Anterior cingulate cortex (tissue), 58 donors: Measurements from ENCODE around the gene CDKN1A.
"Not testable (repeated sequence)": the region's sequence is repeated elsewhere in the genome, so short reads cannot be mapped to it uniquely, and the experiment has no call there.

Experiments
- DNase-seq, 58 donors: peaks; one replicate each; lab custom pipeline; 2025; lab: John Stamatoyannopoulos, UW

CDKN1A gene

DNA sequence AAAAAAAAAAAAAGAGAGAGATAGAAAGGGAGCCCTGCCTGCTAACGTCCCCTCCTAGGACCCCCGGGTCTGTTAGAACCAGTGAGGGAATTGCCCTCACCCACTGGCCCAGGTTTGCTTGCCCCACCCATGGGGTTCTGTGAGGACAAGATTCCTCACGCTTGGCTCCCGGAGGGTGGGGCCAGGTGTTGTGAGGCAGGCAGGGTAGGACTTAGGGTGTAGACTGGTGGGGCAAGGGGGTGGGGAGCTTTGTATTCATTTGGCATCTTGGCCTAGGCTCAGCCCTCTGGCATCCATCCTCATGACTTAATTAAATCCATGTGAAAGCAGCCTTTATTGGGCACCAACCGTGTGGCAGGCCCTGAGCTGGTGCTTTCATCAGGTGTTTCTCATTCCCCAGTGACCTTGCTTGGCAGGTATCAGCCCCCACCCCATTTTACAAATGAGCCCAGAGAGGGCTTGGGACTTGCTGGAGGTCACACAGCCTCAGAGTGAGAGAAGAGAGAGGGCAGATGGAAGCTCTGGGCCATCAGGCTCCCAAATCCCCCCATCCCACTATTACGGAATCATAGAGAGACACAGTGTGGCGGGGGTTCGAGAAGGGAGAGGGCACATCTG lies 38.1 kb downstream of the CDKN1A start:
- DNase-seq: no peak

DNA sequence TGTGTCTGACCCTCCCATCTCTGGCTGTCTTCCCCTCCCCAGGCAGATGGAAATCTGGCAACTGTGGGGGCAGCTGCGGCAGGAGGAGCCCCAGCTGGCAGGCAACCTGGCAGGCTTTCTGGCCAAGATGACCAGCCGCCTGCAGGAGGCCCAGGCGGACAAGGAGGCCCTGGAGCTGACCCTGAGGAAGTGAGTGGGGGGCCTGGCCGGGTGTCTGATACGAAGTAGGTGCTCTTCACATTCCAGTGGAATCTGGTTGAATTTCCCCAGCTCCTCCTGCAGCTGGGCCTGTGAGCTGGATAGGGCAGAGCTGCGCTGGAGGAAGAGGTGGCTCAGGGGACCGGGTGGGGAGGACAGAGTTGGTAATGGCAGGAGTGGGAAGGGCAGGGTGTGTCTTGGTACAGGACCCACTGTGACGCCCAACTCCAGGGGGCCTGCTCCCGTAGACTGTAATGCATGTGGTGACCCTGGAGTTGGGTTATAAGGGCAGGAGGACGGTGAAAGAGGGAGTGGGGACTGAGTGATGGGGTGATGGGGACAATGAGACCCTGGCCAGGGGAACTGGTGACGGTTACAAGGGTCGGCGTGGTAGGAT lies 38.8 kb downstream of the CDKN1A start:
- no peak for DNase-seq

- no peak for DNase-seq
Measured at GRCh38 chr6:36717871-36718540, 39.5 kb downstream of the CDKN1A start.

DNA sequence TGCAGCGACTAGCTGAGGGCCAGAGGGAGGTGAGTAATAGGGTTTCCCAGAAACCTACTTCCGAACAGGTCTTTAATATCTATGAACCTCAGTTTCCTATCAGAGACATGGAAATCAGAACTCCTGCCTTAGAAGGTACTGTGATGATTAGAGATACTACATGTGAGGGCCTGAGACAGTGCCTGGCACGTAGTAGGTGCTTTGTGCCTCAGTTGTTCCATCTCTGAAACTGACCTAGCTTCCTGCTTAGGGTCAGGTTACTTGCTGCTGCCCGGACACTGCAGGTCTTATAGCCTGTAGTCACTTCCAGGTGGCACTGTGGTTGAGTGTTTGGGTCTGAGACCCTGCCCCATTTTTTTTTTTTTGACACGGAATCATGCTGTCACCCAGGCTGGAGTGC lies 40.0 kb downstream of the CDKN1A start:
- DNase-seq: no peak

GRCh38 chr6:36719126-36719525 lies 40.6 kb downstream of the CDKN1A start:
- DNase-seq: no peak

DNA sequence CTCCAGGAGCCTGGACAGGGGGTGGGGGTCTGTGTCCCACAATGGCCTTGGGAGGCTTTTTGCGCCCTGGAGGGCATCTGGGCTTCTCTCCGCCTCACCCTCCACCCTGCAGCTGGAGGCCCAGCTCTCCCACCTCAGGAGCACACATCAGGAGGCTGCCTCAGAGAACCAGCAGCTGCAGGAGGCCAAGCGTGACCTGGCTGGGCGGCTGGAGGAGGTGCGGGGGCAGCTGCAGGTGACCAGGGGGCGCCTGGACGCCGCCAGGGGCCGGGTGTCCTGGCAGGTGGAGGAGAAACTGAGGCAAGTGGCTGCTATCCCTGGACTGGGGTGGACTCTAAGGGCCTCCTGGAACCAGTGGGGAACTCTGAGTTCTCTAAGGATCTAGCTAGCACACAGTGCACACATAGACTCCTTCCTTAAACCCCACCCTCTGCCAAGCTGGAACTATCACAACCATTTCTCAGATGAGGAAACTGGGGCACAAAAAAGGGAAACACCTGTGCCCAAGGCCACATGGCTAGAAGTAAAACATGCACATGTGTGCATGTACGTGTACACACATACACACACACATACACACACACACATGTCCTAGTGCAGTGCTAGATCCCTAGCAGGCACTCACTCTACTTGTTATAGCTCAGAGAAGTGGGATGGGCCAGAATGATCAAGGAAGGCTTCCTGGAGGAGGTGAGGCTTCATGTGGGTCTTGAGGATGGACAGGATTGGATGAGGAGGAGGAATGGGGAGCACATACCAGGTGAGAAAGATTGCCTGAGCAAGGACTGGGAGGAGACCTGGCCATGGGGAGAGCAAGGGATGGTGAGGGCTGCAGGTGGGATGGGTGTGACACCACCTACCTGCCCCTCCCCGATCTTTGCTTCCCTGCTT lies 42.0 kb downstream of the CDKN1A start:
- no peak for DNase-seq

GRCh38 chr6:36721369-36722140 lies 43.0 kb downstream of the CDKN1A start:
- DNase-seq: no peak

GRCh38 chr6:36722365-36722764 lies 43.9 kb downstream of the CDKN1A start:
- no peak for DNase-seq

DNA sequence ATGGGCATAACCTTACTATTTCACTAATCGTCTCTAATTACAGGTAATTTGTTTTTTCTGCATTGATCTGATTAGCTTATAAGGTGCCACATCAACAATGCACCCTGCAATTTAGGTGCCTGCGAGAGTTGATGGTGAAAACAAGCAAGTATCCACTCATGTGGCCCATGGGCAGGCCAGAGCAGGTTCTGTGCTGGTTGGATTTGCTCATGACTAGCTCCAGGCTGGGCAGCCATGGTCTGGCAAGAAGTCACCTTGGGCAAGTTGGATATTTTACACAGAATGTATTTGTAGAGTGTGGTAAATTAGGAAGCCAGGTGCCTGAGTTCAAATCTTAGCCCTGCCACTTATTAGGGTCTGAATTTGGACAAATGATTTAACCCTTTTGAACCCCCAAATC lies 44.4 kb downstream of the CDKN1A start:
- no peak for DNase-seq

DNA sequence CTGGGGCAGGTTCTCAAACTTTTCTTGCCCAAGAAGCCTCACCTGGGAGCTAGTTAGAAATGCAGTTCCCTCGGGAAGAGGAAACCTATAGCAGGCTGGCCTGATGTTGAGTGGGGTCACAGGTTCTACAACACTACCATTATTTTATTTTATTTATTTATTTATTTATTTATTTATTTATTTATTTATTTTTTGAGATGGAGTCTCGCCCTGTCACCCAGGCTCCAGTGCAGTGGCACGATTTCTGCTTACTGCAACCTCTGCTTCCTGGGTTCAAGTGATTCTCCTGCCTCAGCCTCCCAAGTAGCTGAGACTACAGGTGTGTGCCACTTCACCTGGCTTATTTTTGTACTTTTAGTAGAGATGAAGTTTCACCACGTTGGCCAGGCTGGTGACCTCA lies 45.5 kb downstream of the CDKN1A start:
- not testable (repeated sequence) for DNase-seq

DNA sequence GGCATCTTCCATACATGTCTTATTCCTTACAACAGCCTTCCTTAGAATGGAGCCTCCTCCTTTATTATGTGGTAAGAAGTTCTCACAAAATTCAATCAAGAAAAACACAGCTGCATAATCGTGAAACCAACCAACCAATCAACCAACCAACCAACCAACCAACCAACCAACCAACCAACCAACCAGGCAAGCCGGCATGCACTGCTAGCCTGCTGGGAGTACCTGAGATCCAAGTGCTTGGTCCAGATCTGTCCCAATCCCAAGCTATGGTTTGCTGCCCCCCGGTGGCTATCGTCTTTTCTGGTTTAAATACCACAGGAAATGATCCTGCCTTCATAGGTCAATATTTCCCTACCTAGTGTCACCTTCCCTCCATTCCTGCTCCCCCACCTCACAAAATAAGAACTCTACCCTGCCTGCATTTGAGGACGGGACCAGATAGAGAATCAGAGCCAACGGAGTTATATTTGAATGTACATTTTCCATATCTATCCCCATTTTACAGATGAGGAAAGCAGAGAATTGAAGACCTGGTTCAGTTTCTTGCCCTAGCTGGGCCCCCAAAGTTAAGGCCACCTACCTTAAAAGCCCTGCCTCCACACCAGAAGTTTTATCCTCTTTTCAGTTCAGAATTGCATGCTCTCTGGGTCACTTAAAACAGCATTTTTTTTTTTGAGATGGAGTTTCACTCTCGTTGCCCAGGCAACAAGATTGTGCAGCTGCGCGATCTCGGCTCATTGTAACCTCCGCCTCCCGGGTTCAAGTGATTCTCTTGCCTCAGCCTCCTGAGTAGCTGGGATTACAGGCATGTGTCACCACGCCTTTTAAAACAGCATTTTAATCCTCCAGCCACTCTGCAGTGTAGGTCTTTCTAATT lies 46.2 kb downstream of the CDKN1A start:
- peak in 16 of 58 donors; percentile 3 to 57 (median 22) for DNase-seq

DNA sequence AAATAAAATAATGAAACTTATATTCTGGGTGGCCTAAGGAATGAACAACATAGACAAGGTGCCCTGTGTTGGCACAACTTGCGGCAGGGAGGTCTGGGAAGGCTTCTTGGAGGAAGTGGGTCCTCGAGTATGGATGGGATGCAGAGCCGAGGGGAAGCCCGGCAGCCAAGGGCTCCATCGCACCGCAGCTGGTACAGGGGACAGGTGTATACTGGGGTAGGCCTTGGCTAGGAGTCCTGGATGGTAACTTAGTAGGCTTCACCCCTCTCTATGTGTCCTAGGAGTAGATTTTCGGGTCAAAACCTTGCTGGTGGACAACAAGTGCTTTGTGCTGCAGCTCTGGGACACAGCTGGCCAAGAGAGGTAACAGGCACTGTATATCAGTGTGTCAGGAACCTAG lies 47.1 kb downstream of the CDKN1A start:
- no peak for DNase-seq

DNA sequence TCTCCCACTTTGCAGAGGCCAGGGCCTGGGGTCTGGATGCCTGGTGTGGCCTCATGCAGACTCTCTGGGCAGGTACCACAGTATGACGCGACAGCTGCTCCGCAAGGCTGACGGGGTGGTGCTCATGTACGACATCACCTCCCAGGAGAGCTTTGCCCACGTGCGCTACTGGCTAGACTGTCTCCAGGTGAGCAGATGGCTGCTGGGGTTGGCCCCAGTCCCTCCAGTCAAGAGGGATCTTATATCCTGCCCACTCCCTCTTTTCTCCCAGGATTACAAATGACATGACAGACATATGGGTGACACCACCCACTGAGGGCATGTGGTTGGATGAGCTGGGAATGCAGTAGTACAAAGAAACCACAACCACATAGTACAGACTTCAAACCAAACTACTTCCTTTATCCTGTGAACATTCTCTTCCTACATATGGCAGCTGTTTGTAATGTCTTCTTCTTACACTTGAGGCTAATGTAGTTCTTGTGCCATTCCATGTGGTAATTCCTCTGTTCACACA lies 49.0 kb downstream of the CDKN1A start:
- no peak for DNase-seq

GRCh38 chr6:36728289-36729160 lies 50.0 kb downstream of the CDKN1A start:
- DNase-seq: no peak

GRCh38 chr6:36729161-36729524 lies 50.6 kb downstream of the CDKN1A start:
- DNase-seq: no peak

DNA sequence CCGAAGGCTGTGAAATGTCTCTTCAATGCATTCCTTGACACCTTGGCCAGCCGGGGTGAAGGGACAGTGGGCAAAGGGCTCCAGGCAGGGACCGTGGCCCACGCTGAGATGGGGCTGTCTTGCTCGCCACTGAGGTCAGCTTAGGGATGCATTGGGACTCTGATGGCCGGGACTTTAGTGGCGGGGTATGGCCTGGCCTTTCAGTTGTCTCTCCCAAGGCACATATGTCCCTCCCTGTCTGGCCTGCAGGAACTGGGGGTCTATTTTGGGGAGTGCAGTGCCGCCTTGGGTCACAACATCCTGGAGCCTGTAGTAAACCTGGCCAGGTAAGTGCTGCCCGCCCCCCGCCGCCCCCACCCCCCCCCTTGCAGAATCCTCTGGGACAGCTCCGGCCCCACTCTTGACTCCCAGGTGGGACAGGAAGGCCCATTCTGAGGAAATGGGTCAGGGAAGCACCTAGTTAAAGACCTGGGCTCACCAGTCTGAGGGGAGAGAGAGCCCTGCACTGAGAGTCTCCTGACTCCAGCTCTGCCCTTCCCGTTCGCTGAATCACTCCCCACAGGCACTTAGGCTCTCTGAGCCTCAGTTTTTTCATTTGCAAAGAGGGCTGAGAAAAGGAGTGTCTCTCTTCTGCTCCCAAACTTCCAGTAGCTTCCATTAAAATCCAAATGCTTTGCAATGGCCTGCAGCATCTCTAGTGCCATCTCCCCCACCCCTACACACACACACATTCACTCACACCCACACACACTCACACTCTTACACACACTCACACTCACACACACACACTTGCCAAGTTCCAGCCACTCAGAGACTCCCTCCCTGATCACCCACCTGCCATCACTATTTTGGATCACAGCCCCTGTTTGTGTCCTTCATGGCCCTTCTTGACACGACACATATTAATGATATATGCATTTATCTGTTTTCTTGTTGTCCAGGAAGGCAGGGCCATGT lies 52.2 kb downstream of the CDKN1A start:
- DNase-seq: no peak
